ENCODE results near the gene TXNDC2. TPM values are rescaled to one million over a fixed set of nuclear protein-coding genes. Genes with fewer than 3 reads are reported as not detected.

TXNDC2 gene
- total and polyA plus RNA-seq, 9 of the 15 experiments (the other 6 are each of a cell fraction or from before 2014, with no cell fraction given): 1.2 to 4.9 (median 2.3) TPM

- TF ChIP-seq HES1 (IDR thresholded peaks at IDR 0.05; ENCODE audit: low read depth): peak; percentile 8; the same call in 1 of the 2 replicates
- TF ChIP-seq GATA2 (CRISPR knock-in tag; IDR thresholded peaks at IDR 0.05): peak; percentile 53
- no peak for TF ChIP-seq ZNF253 (CRISPR knock-in tag; conservative IDR thresholded peaks at IDR 0.05)
- TF ChIP-seq PHB (CRISPR knock-in tag; IDR thresholded peaks at IDR 0.05): no peak
- TF ChIP-seq ZBTB7A (IDR thresholded peaks at IDR 0.05; ENCODE audit: borderline replicate concordance, control insufficient read depth, low read depth, low read length): peak; percentile 39; the same call in 1 of the 2 replicates
- no peak for TF ChIP-seq TAF15 (IDR thresholded peaks at IDR 0.05; ENCODE audit: low read depth, low read length)
- TF ChIP-seq ZNF408 (CRISPR knock-in tag; IDR thresholded peaks at IDR 0.05; ENCODE audit: low read depth): no peak
- no peak for TF ChIP-seq ZBTB1 (CRISPR knock-in tag; IDR thresholded peaks at IDR 0.05; ENCODE audit: borderline replicate concordance, low read depth)
- TF ChIP-seq TAF9B (IDR thresholded peaks at IDR 0.05; ENCODE audit: partially characterized antibody): no peak
- TF ChIP-seq ZNF436 (CRISPR knock-in tag; IDR thresholded peaks at IDR 0.05): no peak
- TF ChIP-seq, protein P1, sequence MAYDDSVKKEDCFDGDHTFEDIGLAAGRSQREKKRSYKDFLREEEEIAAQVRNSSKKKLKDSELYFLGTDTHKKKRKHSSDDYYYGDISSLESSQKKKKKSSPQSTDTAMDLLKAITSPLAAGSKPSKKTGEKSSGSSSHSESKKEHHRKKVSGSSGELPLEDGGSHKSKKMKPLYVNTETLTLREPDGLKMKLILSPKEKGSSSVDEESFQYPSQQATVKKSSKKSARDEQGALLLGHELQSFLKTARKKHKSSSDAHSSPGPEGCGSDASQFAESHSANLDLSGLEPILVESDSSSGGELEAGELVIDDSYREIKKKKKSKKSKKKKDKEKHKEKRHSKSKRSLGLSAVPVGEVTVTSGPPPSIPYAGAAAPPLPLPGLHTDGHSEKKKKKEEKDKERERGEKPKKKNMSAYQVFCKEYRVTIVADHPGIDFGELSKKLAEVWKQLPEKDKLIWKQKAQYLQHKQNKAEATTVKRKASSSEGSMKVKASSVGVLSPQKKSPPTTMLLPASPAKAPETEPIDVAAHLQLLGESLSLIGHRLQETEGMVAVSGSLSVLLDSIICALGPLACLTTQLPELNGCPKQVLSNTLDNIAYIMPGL (CRISPR knock-in tag; IDR thresholded peaks at IDR 0.05): no peak
- TF ChIP-seq CBFB (CRISPR knock-in tag; IDR thresholded peaks at IDR 0.05): no peak
- no peak for TF ChIP-seq NFXL1 (CRISPR knock-in tag; IDR thresholded peaks at IDR 0.05)
- TF ChIP-seq EP300 (IDR thresholded peaks at IDR 0.05; ENCODE audit: low read length): peak; percentile 80; the same call in 1 of the 2 replicates
- no peak for TF ChIP-seq ARID3B (CRISPR knock-in tag; IDR thresholded peaks at IDR 0.05; ENCODE audit: borderline replicate concordance)
- peak; percentile 71; the same call in 1 of the 2 replicates for TF ChIP-seq CC2D1A (IDR thresholded peaks at IDR 0.05)
- no peak for TF ChIP-seq ZNF57 (CRISPR knock-in tag; IDR thresholded peaks at IDR 0.05)
- TF ChIP-seq THRB (CRISPR knock-in tag; conservative IDR thresholded peaks at IDR 0.05): 0 out of 2 replicates have a peak, but pooled peaks have one; percentile 69
- peak; percentile 65 to 71; a peak in 2 of 4 replicates for TF ChIP-seq TBL1XR1 (IDR thresholded peaks at IDR 0.05; ENCODE audit: low read length in 2 of 2)
- TF ChIP-seq BRD9 (IDR thresholded peaks at IDR 0.05; ENCODE audit: low read depth, partially characterized antibody): no peak
- no peak for TF ChIP-seq ZNF224 (CRISPR knock-in tag; IDR thresholded peaks at IDR 0.05)
- no peak for TF ChIP-seq ZNF780A (CRISPR knock-in tag; IDR thresholded peaks at IDR 0.05)
- TF ChIP-seq MEF2D (tag; conservative IDR thresholded peaks at IDR 0.05; ENCODE audit: low read depth): no peak; the same call in 1 of the 2 replicates
- TF ChIP-seq ZNF133 (CRISPR knock-in tag; IDR thresholded peaks at IDR 0.05): no peak
Measured at GRCh38 chr18:9885170-9886004, at the start of gene TXNDC2 (continued).

All from K562 (cell line).